Measurements from ENCODE around the gene TINAGL1.

Gene TINAGL1

GRCh38 chr1:31549809-31550620 lies 26.3 kb upstream of the TINAGL1 start:
- no peak overlapping the region for H3K9ac ChIP-seq (ENCODE audit: low read depth, low read length)
- peaks cover 3% of the 10 kb centered on the region for H3K4me1 ChIP-seq (ENCODE audit: control insufficient read depth, insufficient read depth, low read length)
- H3K4me3 ChIP-seq (ENCODE audit: low read depth, low read length), result peak overlapping the region; percentile 67
- H3K36me3 ChIP-seq (ENCODE audit: control insufficient read depth, insufficient read depth, low read length), result no peaks in the 10 kb centered on the region
- no peaks in the 10 kb centered on the region for H3K27me3 ChIP-seq (ENCODE audit: control insufficient read depth, insufficient read depth, low read length)
- H3K9me3 ChIP-seq (ENCODE audit: control insufficient read depth, insufficient read depth, low read length), result no peaks in the 10 kb centered on the region

- peaks cover 3% of the 10 kb centered on the region for H3K4me1 ChIP-seq (ENCODE audit: control insufficient read depth, insufficient read depth, low read length)
- H3K36me3 ChIP-seq (ENCODE audit: control insufficient read depth, insufficient read depth, low read length), result no peaks in the 10 kb centered on the region
- no peaks in the 10 kb centered on the region for H3K27me3 ChIP-seq (ENCODE audit: control insufficient read depth, insufficient read depth, low read length)
- no peak overlapping the region for H3K9ac ChIP-seq (ENCODE audit: low read depth, low read length)
- no peak overlapping the region for H3K4me3 ChIP-seq (ENCODE audit: low read depth, low read length)
- no peaks in the 10 kb centered on the region for H3K9me3 ChIP-seq (ENCODE audit: control insufficient read depth, insufficient read depth, low read length)
Observed at GRCh38 chr1:31551208-31551607, 25.1 kb upstream of the TINAGL1 start.

GRCh38 chr1:31552489-31552888 lies 23.8 kb upstream of the TINAGL1 start:
- H3K27me3 ChIP-seq (ENCODE audit: control insufficient read depth, insufficient read depth, low read length), result no peaks in the 10 kb centered on the region

GRCh38 chr1:31556481-31557006 lies 19.8 kb upstream of the TINAGL1 start:
- Histone ChIP-seq H3K4me3 (ENCODE audit: low read depth, low read length) (no peak overlapping the region), H3K9me3 (ENCODE audit: control insufficient read depth, insufficient read depth, low read length) (no peaks in the 10 kb centered on the region), H3K36me3 (ENCODE audit: control insufficient read depth, insufficient read depth, low read length) (no peaks in the 10 kb centered on the region), H3K4me1 (ENCODE audit: control insufficient read depth, insufficient read depth, low read length) (no peaks in the 10 kb centered on the region), H3K9ac (ENCODE audit: low read depth, low read length) (no peak overlapping the region), H3K27me3 (ENCODE audit: control insufficient read depth, insufficient read depth, low read length) (no peaks in the 10 kb centered on the region)

More at GRCh38 chr1:31552489-31552888, 23.8 kb upstream of the TINAGL1 start:
- no peaks in the 10 kb centered on the region for H3K9me3 ChIP-seq (ENCODE audit: control insufficient read depth, insufficient read depth, low read length)
- H3K4me1 ChIP-seq (ENCODE audit: control insufficient read depth, insufficient read depth, low read length), result peaks cover 3% of the 10 kb centered on the region
- no peak overlapping the region for H3K4me3 ChIP-seq (ENCODE audit: low read depth, low read length)
- H3K36me3 ChIP-seq (ENCODE audit: control insufficient read depth, insufficient read depth, low read length), result no peaks in the 10 kb centered on the region
- no peak overlapping the region for H3K9ac ChIP-seq (ENCODE audit: low read depth, low read length)

- no peaks in the 10 kb centered on the region for H3K36me3 ChIP-seq (ENCODE audit: control insufficient read depth, insufficient read depth, low read length)
Observed at GRCh38 chr1:31559715-31560114, 16.6 kb upstream of the TINAGL1 start.

GRCh38 chr1:31560394-31560793 lies 15.9 kb upstream of the TINAGL1 start:
- no peaks in the 10 kb centered on the region for H3K9me3 ChIP-seq (ENCODE audit: control insufficient read depth, insufficient read depth, low read length)
- H3K9ac ChIP-seq (ENCODE audit: low read depth, low read length), result no peak overlapping the region
- no peaks in the 10 kb centered on the region for H3K27me3 ChIP-seq (ENCODE audit: control insufficient read depth, insufficient read depth, low read length)
- H3K4me1 ChIP-seq (ENCODE audit: control insufficient read depth, insufficient read depth, low read length), result peaks cover 6% of the 10 kb centered on the region
- no peak overlapping the region for H3K4me3 ChIP-seq (ENCODE audit: low read depth, low read length)
- H3K36me3 ChIP-seq (ENCODE audit: control insufficient read depth, insufficient read depth, low read length), result no peaks in the 10 kb centered on the region

More at GRCh38 chr1:31559715-31560114, 16.6 kb upstream of the TINAGL1 start:
- H3K27me3 ChIP-seq (ENCODE audit: control insufficient read depth, insufficient read depth, low read length), result no peaks in the 10 kb centered on the region
- no peak overlapping the region for H3K4me3 ChIP-seq (ENCODE audit: low read depth, low read length)
- H3K9ac ChIP-seq (ENCODE audit: low read depth, low read length), result no peak overlapping the region
- peaks cover 6% of the 10 kb centered on the region for H3K4me1 ChIP-seq (ENCODE audit: control insufficient read depth, insufficient read depth, low read length)
- H3K9me3 ChIP-seq (ENCODE audit: control insufficient read depth, insufficient read depth, low read length), result no peaks in the 10 kb centered on the region

GRCh38 chr1:31562707-31563360 lies 13.5 kb upstream of the TINAGL1 start:
- H3K9me3 ChIP-seq (ENCODE audit: control insufficient read depth, insufficient read depth, low read length), result no peaks in the 10 kb centered on the region
- peaks cover 6% of the 10 kb centered on the region for H3K4me1 ChIP-seq (ENCODE audit: control insufficient read depth, insufficient read depth, low read length)
- no peak overlapping the region for H3K9ac ChIP-seq (ENCODE audit: low read depth, low read length)
- H3K27me3 ChIP-seq (ENCODE audit: control insufficient read depth, insufficient read depth, low read length), result no peaks in the 10 kb centered on the region
- H3K36me3 ChIP-seq (ENCODE audit: control insufficient read depth, insufficient read depth, low read length), result no peaks in the 10 kb centered on the region
- no peak overlapping the region for H3K4me3 ChIP-seq (ENCODE audit: low read depth, low read length)

GRCh38 chr1:31564606-31564989 lies 11.7 kb upstream of the TINAGL1 start:
- H3K4me1 ChIP-seq (ENCODE audit: control insufficient read depth, insufficient read depth, low read length), result peaks cover 6% of the 10 kb centered on the region
- H3K9me3 ChIP-seq (ENCODE audit: control insufficient read depth, insufficient read depth, low read length), result no peaks in the 10 kb centered on the region
- no peaks in the 10 kb centered on the region for H3K27me3 ChIP-seq (ENCODE audit: control insufficient read depth, insufficient read depth, low read length)
- no peaks in the 10 kb centered on the region for H3K36me3 ChIP-seq (ENCODE audit: control insufficient read depth, insufficient read depth, low read length)
- H3K9ac ChIP-seq (ENCODE audit: low read depth, low read length), result no peak overlapping the region
- H3K4me3 ChIP-seq (ENCODE audit: low read depth, low read length), result no peak overlapping the region

GRCh38 chr1:31567956-31568570 lies 8.3 kb upstream of the TINAGL1 start:
- peaks cover 3% of the 10 kb centered on the region for H3K4me1 ChIP-seq (ENCODE audit: control insufficient read depth, insufficient read depth, low read length)
- no peak overlapping the region for H3K4me3 ChIP-seq (ENCODE audit: low read depth, low read length)
- no peak overlapping the region for H3K9ac ChIP-seq (ENCODE audit: low read depth, low read length)
- H3K9me3 ChIP-seq (ENCODE audit: control insufficient read depth, insufficient read depth, low read length), result no peaks in the 10 kb centered on the region
- no peaks in the 10 kb centered on the region for H3K27me3 ChIP-seq (ENCODE audit: control insufficient read depth, insufficient read depth, low read length)
- H3K36me3 ChIP-seq (ENCODE audit: control insufficient read depth, insufficient read depth, low read length), result no peaks in the 10 kb centered on the region

- Histone ChIP-seq H3K4me1 (ENCODE audit: control insufficient read depth, insufficient read depth, low read length) (peaks cover 3% of the 10 kb centered on the region), H3K36me3 (ENCODE audit: control insufficient read depth, insufficient read depth, low read length) (no peaks in the 10 kb centered on the region), H3K9me3 (ENCODE audit: control insufficient read depth, insufficient read depth, low read length) (no peaks in the 10 kb centered on the region)
Observed at GRCh38 chr1:31568895-31569595, 7.3 kb upstream of the TINAGL1 start.

GRCh38 chr1:31569596-31570173 lies 6.6 kb upstream of the TINAGL1 start:
- Histone ChIP-seq H3K36me3 (ENCODE audit: control insufficient read depth, insufficient read depth, low read length) (no peaks in the 10 kb centered on the region), H3K27me3 (ENCODE audit: control insufficient read depth, insufficient read depth, low read length) (no peaks in the 10 kb centered on the region), H3K4me1 (ENCODE audit: control insufficient read depth, insufficient read depth, low read length) (no peaks in the 10 kb centered on the region), H3K9ac (ENCODE audit: low read depth, low read length) (no peak overlapping the region), H3K4me3 (ENCODE audit: low read depth, low read length) (no peak overlapping the region), H3K9me3 (ENCODE audit: control insufficient read depth, insufficient read depth, low read length) (no peaks in the 10 kb centered on the region)

More at GRCh38 chr1:31568895-31569595, 7.3 kb upstream of the TINAGL1 start:
- no peaks in the 10 kb centered on the region for H3K27me3 ChIP-seq (ENCODE audit: control insufficient read depth, insufficient read depth, low read length)
- no peak overlapping the region for H3K9ac ChIP-seq (ENCODE audit: low read depth, low read length)
- H3K4me3 ChIP-seq (ENCODE audit: low read depth, low read length), result no peak overlapping the region
